Measurements from ENCODE around the gene ZNF862. TPM values are rescaled to one million over a fixed set of nuclear protein-coding genes. Genes with fewer than 3 reads are reported as not detected.

The ZNF862 gene
- total RNA-seq, 2 donors from 2014 or later: 8.3 to 15.6 TPM

DNA sequence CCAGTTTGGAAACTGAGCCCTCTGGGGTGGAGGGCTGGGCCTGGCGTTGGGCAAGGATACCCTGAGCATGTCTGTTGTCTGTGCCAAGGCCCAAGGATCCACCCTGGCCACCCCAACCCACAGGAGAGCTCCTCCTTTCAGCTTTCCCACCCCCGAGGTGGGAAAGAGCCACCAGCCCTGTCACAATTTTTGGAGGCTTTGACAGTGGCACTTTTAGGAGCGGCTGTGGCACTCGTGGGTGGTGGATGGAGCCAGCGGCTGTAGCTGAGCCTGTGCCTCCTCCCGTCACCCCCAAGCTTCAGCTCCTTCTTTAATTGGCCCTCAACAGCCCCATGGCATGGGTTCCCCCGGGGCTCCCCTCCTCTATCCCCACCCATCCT is 18.2 kb upstream of the ZNF862 start:
- no peak for DNase-seq
- Histone ChIP-seq H3K27ac (ENCODE audit: low read depth, low read length) (no peak overlapping the region), H3K27me3 (ENCODE audit: control insufficient read depth, insufficient read depth, low read length, poor library complexity, severe bottlenecking) (no peaks in the 10 kb centered on the region), H3K4me3 (ENCODE audit: low read length) (no peak overlapping the region), H3K9me3 (ENCODE audit: control insufficient read depth, low read length) (no peaks in the 10 kb centered on the region), H3K36me3 (ENCODE audit: control insufficient read depth, insufficient read depth, low read length) (no peaks in the 10 kb centered on the region), H3K4me1 (ENCODE audit: control insufficient read depth, insufficient read depth, low read length) (no peaks in the 10 kb centered on the region), H3K9ac (ENCODE audit: extremely low read depth, low read length, poor library complexity, severe bottlenecking) (no peak overlapping the region)
- Mint-ChIP-seq H3K4me3 (no peak overlapping the region), H3K36me3 (ENCODE audit: low read depth) (no peaks in the 10 kb centered on the region), H3K27me3 (ENCODE audit: insufficient read depth) (no peaks in the 10 kb centered on the region), H3K27ac (no peak overlapping the region), H3K4me1 (no peaks in the 10 kb centered on the region), H3K9me3 (peaks cover 7% of the 10 kb centered on the region)
- 85 to 87% methylated on average over 3 to 7 of the region's 7 CpGs for WGBS, 2 experiments (ENCODE audit: insufficient coverage in 1 of 2, insufficient read length in 1 of 2)
- no peak for TF ChIP-seq CTCF (conservative IDR thresholded peaks at IDR 0.05)

DNA sequence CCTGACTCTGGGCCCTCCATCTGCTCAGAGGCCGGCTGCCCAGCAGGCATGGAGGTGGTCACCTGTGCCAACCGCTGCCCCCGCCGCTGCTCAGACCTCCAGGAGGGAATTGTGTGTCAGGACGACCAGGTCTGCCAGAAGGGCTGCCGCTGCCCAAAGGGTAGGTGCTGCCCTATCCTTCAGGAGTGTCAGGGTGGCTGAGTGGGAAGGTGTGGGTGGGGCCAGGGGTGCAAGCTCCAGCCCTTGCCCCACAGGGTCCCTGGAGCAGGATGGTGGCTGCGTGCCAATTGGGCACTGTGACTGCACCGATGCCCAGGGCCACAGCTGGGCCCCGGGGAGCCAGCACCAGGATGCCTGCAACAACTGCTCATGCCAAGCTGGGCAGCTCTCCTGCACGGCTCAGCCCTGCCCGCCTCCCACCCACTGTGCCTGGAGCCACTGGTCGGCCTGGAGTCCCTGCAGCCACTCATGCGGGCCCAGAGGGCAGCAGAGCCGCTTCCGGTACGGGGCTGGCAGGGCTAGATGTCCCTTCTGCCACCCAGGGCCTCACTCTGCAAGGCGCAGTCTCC is 17.5 kb upstream of the ZNF862 start:
- DNase-seq: no peak
- Histone ChIP-seq H3K9me3 (ENCODE audit: control insufficient read depth, low read length) (no peaks in the 10 kb centered on the region), H3K27me3 (ENCODE audit: control insufficient read depth, insufficient read depth, low read length, poor library complexity, severe bottlenecking) (no peaks in the 10 kb centered on the region), H3K4me3 (ENCODE audit: low read length) (no peak overlapping the region), H3K27ac (ENCODE audit: low read depth, low read length) (no peak overlapping the region), H3K9ac (ENCODE audit: extremely low read depth, low read length, poor library complexity, severe bottlenecking) (no peak overlapping the region), H3K4me1 (ENCODE audit: control insufficient read depth, insufficient read depth, low read length) (no peaks in the 10 kb centered on the region), H3K36me3 (ENCODE audit: control insufficient read depth, insufficient read depth, low read length) (no peaks in the 10 kb centered on the region)
- H3K27me3 Mint-ChIP-seq (ENCODE audit: insufficient read depth): no peaks in the 10 kb centered on the region
- 90 to 96% methylated on average over 11 to 17 of the region's 17 CpGs for WGBS, 2 experiments (ENCODE audit: insufficient coverage in 1 of 2, insufficient read length in 1 of 2)
- H3K9me3 Mint-ChIP-seq: peaks cover 7% of the 10 kb centered on the region
- H3K36me3 Mint-ChIP-seq (ENCODE audit: low read depth): no peaks in the 10 kb centered on the region
- H3K27ac Mint-ChIP-seq: no peak overlapping the region
- no peaks in the 10 kb centered on the region for H3K4me1 Mint-ChIP-seq
- no peak overlapping the region for H3K4me3 Mint-ChIP-seq
- TF ChIP-seq CTCF (conservative IDR thresholded peaks at IDR 0.05): no peak

GRCh38 chr7:149821191-149822148 is 16.7 kb upstream of the ZNF862 start:
- no peak for TF ChIP-seq CTCF (conservative IDR thresholded peaks at IDR 0.05)
- Mint-ChIP-seq H3K4me3 (no peak overlapping the region), H3K27ac (no peak overlapping the region), H3K36me3 (ENCODE audit: low read depth) (no peaks in the 10 kb centered on the region), H3K9me3 (peaks cover 7% of the 10 kb centered on the region), H3K4me1 (no peaks in the 10 kb centered on the region), H3K27me3 (ENCODE audit: insufficient read depth) (no peaks in the 10 kb centered on the region)
- Histone ChIP-seq H3K4me1 (ENCODE audit: control insufficient read depth, insufficient read depth, low read length) (no peaks in the 10 kb centered on the region), H3K36me3 (ENCODE audit: control insufficient read depth, insufficient read depth, low read length) (no peaks in the 10 kb centered on the region), H3K4me3 (ENCODE audit: low read length) (no peak overlapping the region), H3K27ac (ENCODE audit: low read depth, low read length) (no peak overlapping the region), H3K9me3 (ENCODE audit: control insufficient read depth, low read length) (no peaks in the 10 kb centered on the region), H3K9ac (ENCODE audit: extremely low read depth, low read length, poor library complexity, severe bottlenecking) (no peak overlapping the region), H3K27me3 (ENCODE audit: control insufficient read depth, insufficient read depth, low read length, poor library complexity, severe bottlenecking) (no peaks in the 10 kb centered on the region)
- DNase-seq: no peak
- 89 to 94% methylated on average over 17 to 30 of the region's 30 CpGs for WGBS, 2 experiments (ENCODE audit: insufficient coverage in 1 of 2, insufficient read length in 1 of 2)

Measured in endodermal cell (in vitro differentiated cells).